A549 (cell line): Measurements from ENCODE around the gene B3GALT6.

ENCODE experiments used
- BHLHE40 ChIP-seq: IDR thresholded peaks from 2 replicates; pipeline ENCODE4 v1.6.1; 2012; ENCODE audit warnings: low read depth, low read length, inconsistent platforms
- EHMT2 ChIP-seq: fragments of 200-600 bp; sonication (generic); IDR thresholded peaks from 2 replicates; pipeline ENCODE4 v1.6.1; 2016; ENCODE audit warnings: antibody characterized with exemption, low read depth, mild to moderate bottlenecking, moderate library complexity
- POLR2A ChIP-seq: IDR thresholded peaks from 2 replicates; pipeline ENCODE4 v1.6.1; 2012; ENCODE audit warnings: mild to moderate bottlenecking, low read length
- TF ChIP-seq, protein P1 (sequence below): fragments of 450-650 bp; IDR thresholded peaks from 2 replicates; pipeline ENCODE4 v1.6.1; 2014; ENCODE audit warnings: antibody characterized with exemption

DNA sequence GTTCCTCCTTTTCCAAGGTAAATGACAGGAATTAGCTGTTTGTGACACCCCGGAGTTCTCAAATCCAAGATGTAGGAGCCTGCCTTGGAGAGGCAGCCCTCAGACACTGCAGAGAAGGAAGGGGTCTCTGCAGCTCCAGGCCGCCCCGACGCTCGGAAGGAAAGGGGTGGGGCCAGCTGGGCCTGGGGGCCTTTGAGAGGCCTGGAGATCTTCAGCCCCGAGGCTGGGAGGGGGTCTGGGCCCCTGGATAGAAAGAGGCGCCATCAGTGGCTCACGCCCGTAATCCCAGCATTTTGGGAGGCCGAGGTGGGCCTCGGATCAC lies 24.5 kb upstream of the B3GALT6 start:
- TF ChIP-seq, protein P1, sequence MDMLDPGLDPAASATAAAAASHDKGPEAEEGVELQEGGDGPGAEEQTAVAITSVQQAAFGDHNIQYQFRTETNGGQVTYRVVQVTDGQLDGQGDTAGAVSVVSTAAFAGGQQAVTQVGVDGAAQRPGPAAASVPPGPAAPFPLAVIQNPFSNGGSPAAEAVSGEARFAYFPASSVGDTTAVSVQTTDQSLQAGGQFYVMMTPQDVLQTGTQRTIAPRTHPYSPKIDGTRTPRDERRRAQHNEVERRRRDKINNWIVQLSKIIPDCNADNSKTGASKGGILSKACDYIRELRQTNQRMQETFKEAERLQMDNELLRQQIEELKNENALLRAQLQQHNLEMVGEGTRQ: no peak
- TF ChIP-seq BHLHE40: no peak
- no peak for TF ChIP-seq EHMT2
- no peak for TF ChIP-seq POLR2A
